Measurements from ENCODE around the gene MRC1. TPM values are rescaled to one million over a fixed set of nuclear protein-coding genes. Genes with fewer than 3 reads are reported as not detected.
A peak's percentile ranks its signal among the peaks of the same experiment; 100 is the strongest.

Gene MRC1
- total and polyA plus RNA-seq, 9 of the 15 experiments (the other 6 are each of a cell fraction or from before 2014, with no cell fraction given), result 0.01 to 0.20 (median 0.03) TPM; not detected in 5

- TF ChIP-seq, protein P1, sequence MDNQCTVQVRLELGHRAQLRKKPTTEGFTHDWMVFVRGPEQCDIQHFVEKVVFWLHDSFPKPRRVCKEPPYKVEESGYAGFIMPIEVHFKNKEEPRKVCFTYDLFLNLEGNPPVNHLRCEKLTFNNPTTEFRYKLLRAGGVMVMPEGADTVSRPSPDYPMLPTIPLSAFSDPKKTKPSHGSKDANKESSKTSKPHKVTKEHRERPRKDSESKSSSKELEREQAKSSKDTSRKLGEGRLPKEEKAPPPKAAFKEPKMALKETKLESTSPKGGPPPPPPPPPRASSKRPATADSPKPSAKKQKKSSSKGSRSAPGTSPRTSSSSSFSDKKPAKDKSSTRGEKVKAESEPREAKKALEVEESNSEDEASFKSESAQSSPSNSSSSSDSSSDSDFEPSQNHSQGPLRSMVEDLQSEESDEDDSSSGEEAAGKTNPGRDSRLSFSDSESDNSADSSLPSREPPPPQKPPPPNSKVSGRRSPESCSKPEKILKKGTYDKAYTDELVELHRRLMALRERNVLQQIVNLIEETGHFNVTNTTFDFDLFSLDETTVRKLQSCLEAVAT (IDR thresholded peaks at IDR 0.05), result peak in 1 of 2 experiments; percentile 95; a peak in 2 of 4 replicates
- no peak for TF ChIP-seq HMG20A (CRISPR knock-in tag; conservative IDR thresholded peaks at IDR 0.05)
Measured at GRCh38 chr10:17787087-17787961, 21.8 kb upstream of the MRC1 start (continued).

- Histone ChIP-seq H3K27me3 (ENCODE audit: control insufficient read depth in 2 of 2, insufficient read depth in 2 of 2, low read length in 2 of 2) (peaks cover 0 to 3% of the 10 kb centered on the region in 2 experiments; a peak in 1 of 5 replicates), H3K9me3 (replicated peaks; ENCODE audit: control insufficient read depth, insufficient read depth, low read depth, low read length) (no peaks in the 10 kb centered on the region), H3K27ac (ENCODE audit: extremely low read depth, low read depth, low read length) (no peak overlapping the region), H3K9ac (ENCODE audit: insufficient read depth in 1 of 2, low read depth in 2 of 2, low read length in 2 of 2) (no peak overlapping the region), H3K4me1 (replicated peaks in 1 of 2; ENCODE audit: control insufficient read depth in 2 of 2, insufficient read depth in 2 of 2, low read length in 2 of 2) (peaks cover 0 to 14% of the 10 kb centered on the region in 2 experiments; a peak in 3 of 5 replicates), H3K36me3 (ENCODE audit: control insufficient read depth, insufficient read depth, low read length) (no peaks in the 10 kb centered on the region), H3K4me2 (ENCODE audit: insufficient read depth, low read length) (no peak overlapping the region), H4K20me1 (replicated peaks; ENCODE audit: control insufficient read depth, insufficient read depth, low read length) (no peaks in the 10 kb centered on the region), H3K79me2 (ENCODE audit: control insufficient read depth, insufficient read depth, low read length) (no peaks in the 10 kb centered on the region), H3K4me3 (no peak overlapping the region), H3K9me1 (ENCODE audit: control insufficient read depth, insufficient read depth, low read length) (no peaks in the 10 kb centered on the region), H2AFZ (ENCODE audit: low read depth, low read length) (no peak overlapping the region)
- DNase-seq (ENCODE audit: extremely low read depth in 1 of 4, low spot score in 3 of 4) (no peak), ATAC-seq (no peak), FAIRE-seq (no peak)
- intact Hi-C loops (cut with micrococcal nuclease) (no loop called here), in situ Hi-C loops (cut with MboI) (no loop called here)
- ChIA-PET CTCF (ENCODE audit: low intra/inter-chr PET ratio) (no interaction called here), POLR2A (no interaction called here)
- no TSS peak for BruUV-seq (replicated peaks)
- WGBS (ENCODE audit: insufficient coverage, low coverage, missing lambda C conversion rate), result 64% methylated on average over 2 of the region's 2 CpGs
- TF ChIP-seq TFAP4 (CRISPR knock-in tag; IDR thresholded peaks at IDR 0.05; ENCODE audit: borderline replicate concordance) (no peak), MTA1 (IDR thresholded peaks at IDR 0.05; ENCODE audit: borderline replicate concordance) (no peak), ZNF311 (CRISPR knock-in tag; IDR thresholded peaks at IDR 0.05) (no peak), RBM17 (IDR thresholded peaks at IDR 0.05; ENCODE audit: borderline replicate concordance, low read depth, low read length) (no peak), BHLHE40 (IDR thresholded peaks at IDR 0.05; ENCODE audit: low read length) (no peak), PHB2 (IDR thresholded peaks at IDR 0.05; ENCODE audit: low read depth) (no peak), TEAD4 (IDR thresholded peaks at IDR 0.05; ENCODE audit: low read length) (no peak), TEAD4 (CRISPR knock-in tag; IDR thresholded peaks at IDR 0.05; ENCODE audit: borderline replicate concordance) (no peak), BMI1 (IDR thresholded peaks at IDR 0.05; ENCODE audit: low read length) (no peak), STAT5A (IDR thresholded peaks at IDR 0.05; ENCODE audit: borderline replicate concordance, low read length) (no peak), RBM15 (IDR thresholded peaks at IDR 0.05; ENCODE audit: insufficient read depth, low read length) (no peak)
- TF ChIP-seq, protein P2, sequence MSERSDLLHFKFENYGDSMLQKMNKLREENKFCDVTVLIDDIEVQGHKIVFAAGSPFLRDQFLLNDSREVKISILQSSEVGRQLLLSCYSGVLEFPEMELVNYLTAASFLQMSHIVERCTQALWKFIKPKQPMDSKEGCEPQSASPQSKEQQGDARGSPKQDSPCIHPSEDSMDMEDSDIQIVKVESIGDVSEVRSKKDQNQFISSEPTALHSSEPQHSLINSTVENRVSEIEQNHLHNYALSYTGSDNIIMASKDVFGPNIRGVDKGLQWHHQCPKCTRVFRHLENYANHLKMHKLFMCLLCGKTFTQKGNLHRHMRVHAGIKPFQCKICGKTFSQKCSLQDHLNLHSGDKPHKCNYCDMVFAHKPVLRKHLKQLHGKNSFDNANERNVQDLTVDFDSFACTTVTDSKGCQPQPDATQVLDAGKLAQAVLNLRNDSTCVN (CRISPR knock-in tag; IDR thresholded peaks at IDR 0.05), result no peak
- TF ChIP-seq, protein P3, sequence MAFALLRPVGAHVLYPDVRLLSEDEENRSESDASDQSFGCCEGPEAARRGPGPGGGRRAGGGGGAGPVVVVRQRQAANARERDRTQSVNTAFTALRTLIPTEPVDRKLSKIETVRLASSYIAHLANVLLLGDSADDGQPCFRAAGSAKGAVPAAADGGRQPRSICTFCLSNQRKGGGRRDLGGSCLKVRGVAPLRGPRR (CRISPR knock-in tag; IDR thresholded peaks at IDR 0.05), result no peak
- TF ChIP-seq, protein P4, sequence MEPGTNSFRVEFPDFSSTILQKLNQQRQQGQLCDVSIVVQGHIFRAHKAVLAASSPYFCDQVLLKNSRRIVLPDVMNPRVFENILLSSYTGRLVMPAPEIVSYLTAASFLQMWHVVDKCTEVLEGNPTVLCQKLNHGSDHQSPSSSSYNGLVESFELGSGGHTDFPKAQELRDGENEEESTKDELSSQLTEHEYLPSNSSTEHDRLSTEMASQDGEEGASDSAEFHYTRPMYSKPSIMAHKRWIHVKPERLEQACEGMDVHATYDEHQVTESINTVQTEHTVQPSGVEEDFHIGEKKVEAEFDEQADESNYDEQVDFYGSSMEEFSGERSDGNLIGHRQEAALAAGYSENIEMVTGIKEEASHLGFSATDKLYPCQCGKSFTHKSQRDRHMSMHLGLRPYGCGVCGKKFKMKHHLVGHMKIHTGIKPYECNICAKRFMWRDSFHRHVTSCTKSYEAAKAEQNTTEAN (CRISPR knock-in tag; IDR thresholded peaks at IDR 0.05), result no peak
Measured at GRCh38 chr10:17788646-17789045, 20.5 kb upstream of the MRC1 start.

Data from K562 (cell line).